ENCODE results near the gene RPS6KB2.

The RPS6KB2 gene

GRCh38 chr11:67429722-67430121, 1.4 kb downstream of the RPS6KB2 start:
- no peak for DNase-seq (ENCODE audit: low read depth)

GRCh38 chr11:67431346-67432249, 3.3 kb downstream of the RPS6KB2 start:
- DNase-seq (ENCODE audit: low read depth) = no peak

DNA sequence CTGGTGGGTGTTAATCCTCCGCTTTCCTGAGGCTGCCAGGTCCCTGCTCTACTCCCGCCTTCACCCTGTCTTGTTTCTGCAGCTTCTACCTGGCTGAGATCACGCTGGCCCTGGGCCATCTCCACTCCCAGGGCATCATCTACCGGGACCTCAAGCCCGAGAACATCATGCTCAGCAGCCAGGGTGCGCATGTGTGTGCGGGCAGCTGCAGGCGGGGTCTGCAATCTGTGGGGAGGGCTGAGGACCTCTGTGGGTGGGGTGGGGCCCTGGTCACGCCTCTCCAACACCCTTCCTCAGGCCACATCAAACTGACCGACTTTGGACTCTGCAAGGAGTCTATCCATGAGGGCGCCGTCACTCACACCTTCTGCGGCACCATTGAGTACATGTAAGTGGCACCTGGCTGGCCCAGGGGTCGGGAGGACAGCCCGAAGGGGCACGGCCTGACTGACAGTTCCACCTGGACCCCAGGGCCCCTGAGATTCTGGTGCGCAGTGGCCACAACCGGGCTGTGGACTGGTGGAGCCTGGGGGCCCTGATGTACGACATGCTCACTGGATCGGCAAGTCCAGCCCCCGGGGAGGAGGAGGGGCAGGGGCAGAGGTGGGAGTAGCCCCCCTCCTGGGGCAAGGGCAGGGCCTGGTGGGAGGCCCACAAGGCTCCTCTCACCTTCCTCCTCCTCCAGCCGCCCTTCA, 4.5 kb downstream of the RPS6KB2 start:
- no peak for DNase-seq (ENCODE audit: low read depth)

DNA sequence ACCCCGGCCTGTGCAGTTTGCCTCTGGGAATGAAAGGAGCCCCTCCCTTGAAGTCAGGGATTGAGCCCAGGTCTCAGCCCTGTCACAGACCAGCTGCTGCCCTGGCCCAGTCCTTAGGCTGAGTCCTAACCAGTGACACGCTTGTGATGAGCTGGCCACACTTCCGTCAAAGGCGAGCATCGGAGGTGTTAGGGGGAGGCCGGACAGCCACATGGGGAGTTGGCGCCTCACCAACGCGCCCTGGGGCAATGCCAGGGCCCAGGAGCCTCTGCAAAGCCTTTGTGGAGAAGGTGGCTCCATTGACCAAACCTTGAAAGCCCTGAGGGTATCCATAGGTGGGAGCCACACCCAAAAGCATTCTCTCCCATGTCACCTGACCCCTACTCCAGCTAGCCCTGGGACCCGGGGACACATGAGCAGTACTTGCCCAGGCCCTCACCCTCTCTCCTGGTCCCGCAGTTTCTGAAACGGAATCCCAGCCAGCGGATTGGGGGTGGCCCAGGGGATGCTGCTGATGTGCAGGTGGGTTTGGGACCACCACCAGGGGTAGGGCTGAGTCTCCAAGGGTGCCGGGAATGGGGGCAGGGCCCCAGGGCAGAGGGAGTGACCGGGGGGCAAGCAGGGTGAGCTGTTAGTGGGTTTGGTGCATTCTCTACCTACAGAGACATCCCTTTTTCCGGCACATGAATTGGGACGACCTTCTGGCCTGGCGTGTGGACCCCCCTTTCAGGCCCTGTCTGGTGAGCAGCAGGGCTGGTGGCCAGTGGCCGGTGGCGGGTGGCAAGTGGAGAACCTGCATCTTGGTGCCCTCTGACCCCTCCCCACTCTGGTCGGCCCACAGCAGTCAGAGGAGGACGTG, 5.5 kb downstream of the RPS6KB2 start:
- no peak for DNase-seq (ENCODE audit: low read depth)

DNA sequence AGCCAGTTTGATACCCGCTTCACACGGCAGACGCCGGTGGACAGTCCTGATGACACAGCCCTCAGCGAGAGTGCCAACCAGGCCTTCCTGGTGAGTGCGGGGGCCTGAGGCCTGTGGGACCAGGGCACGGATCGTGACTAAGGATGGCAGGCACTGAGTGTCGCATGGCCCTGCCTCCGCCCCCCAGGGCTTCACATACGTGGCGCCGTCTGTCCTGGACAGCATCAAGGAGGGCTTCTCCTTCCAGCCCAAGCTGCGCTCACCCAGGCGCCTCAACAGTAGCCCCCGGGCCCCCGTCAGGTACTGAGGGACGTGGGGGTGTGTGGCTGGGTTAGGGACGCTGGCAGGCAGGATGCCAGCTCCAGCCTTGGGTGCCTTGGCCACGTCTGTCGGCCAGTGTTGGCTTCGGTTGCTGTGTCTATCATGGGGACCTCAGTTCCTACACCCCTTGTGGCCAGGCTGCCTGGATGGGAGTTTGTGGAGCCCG, 6.1 kb downstream of the RPS6KB2 start:
- DNase-seq (ENCODE audit: low read depth) = no peak

- no peak for DNase-seq (ENCODE audit: low read depth)
Observed at GRCh38 chr11:67435031-67435726, 6.9 kb downstream of the RPS6KB2 start.

GRCh38 chr11:67435727-67436458, 7.6 kb downstream of the RPS6KB2 start:
- no peak for DNase-seq (ENCODE audit: low read depth)

DNA sequence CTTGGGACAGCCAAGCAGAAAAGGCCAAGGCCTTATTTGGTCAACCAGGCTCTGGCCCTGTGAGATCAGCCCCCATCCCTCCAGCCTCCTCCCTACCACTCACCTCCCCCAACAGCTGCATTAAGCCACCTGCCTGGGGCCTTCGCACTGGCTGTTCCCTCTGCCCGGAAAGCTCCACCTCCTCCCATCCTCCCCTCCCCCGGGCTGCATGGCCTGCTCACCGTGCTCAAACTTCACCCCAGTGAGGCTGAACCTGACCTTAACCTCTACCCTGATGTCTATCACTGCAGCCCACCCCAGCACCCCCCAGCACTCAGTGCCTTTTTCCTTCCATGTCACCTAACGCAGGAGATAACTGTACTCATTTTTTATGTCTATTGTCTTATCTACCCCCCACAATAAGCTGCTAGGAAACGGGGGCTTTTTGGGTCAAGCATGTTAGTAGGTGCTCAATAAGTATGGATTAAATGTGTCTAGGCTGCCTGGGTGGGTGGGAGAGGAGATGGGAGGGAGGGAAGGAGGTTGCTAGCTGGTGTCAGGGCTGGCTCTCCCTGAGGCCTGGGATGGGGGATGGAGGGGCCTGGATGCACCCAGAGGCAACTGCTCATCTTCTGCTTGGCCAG, 8.3 kb downstream of the RPS6KB2 start:
- DNase-seq (ENCODE audit: low read depth) = peak; percentile 77

DNA sequence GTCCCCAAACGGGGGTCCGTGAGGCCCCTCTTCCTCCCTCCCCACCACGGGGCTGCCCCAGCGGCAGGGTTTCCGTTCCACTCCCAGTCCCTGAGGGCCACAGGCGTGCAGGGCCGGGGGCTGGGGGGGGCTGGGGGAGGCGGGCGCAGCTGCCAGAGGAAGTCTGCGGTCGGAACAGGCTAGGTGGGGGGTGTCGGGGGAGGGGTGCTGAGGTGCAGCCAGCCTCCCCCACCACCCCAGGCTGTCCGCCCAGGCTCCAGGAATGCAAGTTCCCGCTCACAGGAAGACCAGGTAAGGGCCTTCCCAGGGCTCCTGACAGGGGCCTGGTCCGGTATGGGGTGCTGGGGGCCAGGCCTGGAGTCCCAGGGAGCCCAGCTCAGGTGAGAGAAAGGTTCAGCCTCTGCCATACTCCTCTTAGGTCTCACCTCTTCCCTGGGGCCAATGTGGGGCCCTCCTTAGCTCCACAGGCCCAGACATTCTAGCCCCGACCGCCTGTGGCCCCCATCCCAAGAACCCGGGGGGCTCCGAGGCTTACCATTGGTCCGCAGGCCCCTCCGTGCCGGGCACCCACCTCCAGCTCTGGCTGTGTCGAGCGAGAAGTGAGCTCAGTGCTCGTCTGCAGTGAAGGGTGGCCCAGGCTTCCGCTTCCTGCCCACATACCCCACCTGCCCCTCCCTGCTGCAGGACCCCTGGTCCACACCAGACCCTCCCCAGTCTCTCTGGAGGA, 9.0 kb downstream of the RPS6KB2 start, which contains the start of gene PTPRCAP:
TSS of gene PTPRCAP (minus strand) at position 601 of the 727 bp plus-strand sequence. CDS start at position 538, 63 bp downstream.
- peak; percentile 70 for DNase-seq (ENCODE audit: low read depth)

DNA sequence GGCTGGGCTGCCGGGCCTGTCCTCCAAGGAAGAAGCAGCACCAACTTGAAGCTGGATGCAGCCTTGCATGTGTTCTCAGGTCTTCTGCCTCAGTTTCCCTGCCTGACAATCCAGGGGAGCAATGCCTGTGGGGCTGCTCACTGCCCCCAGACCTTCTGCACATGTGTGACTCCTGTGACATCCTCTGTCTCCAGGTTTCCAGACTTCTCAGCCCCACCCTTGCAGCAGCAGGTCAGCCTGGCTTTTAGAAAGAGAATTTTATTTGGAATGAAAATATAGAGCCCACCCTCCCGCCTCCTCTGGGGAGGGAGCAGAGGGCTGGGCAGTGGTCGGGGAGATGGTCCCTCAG, 9.5 kb downstream of the RPS6KB2 start:
- no peak for DNase-seq (ENCODE audit: low read depth)

DNA sequence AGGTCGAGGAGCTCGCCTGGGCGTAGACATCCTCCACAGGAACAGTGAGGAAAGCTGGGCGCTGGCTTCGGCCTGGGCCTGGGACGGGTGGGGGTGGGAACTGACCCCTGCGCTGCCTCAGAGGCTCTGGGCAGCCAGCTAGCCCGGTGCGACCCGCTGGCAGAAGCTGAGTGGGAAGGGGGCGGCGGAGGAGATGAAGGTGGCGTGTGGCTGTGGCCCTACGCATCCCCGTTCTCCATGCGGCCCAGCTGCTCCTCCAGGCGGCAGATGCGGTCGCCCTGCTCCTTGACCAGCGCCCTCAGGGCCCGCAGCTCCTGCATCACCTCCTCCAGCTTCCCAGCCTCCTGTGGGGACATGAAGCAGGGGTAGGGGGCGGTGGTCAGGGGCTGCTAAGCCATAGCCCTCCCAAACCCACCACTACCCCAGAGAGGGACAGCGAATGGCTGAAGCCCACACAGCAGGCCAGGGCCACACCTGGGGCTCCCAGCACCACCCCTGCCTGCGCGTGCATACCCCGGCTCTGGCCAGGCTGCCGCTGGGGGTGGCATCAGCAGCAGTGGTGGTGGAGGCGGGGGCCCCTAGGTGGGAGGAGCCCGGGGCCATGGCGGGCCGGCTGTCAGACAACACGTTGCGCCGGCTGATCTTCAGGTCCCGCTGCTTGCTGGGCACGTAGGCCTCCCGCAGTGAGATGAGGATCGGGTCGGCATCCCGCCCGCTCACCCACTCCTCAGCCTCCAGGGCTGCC, 10.0 kb downstream of the RPS6KB2 start:
- DNase-seq (ENCODE audit: low read depth) = peak; percentile 72

GRCh38 chr11:67439321-67440228, 11.3 kb downstream of the RPS6KB2 start:
- no peak for DNase-seq (ENCODE audit: low read depth)

- DNase-seq (ENCODE audit: low read depth) = no peak
Observed at GRCh38 chr11:67440229-67441097, 12.2 kb downstream of the RPS6KB2 start.

GRCh38 chr11:67441098-67441563, 12.8 kb downstream of the RPS6KB2 start:
- DNase-seq (ENCODE audit: low read depth) = no peak

DNA sequence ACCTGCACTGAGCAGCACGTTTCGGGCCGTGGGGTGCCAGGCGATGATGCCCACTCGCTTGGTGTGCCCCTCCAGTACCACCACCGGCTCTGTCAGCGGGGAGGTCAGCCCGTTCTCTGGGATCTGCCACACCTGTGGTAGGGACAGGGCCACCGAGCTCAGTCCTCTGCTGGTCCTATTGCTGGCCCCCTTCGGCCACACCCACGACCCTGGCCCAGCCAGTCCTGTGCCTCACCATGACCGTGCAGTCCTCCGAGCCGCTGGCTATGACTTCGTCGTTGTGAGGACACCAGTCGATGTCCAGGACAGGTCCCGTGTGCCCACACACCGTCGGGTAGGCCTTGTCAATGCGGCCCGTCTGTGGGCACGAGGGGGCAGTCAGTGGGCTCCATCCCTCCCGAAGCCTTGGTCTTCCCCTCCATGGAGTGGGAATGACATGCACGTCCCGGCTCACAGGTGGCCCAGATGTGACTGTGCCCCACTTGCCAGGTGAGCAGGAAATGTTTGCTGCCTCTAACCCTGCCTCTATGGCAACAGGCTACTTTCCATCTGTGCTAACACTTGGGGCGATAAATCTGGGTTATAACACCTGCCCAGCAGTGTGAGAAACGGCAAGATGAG, 13.5 kb downstream of the RPS6KB2 start:
- no peak for DNase-seq (ENCODE audit: low read depth)
